Small intestine (tissue), 7 donors: ENCODE results near the gene EFCAB10. TPM values are rescaled to one million over a fixed set of nuclear protein-coding genes. Genes with fewer than 3 reads are reported as not detected.
"Not testable (repeated sequence)": the region's sequence is repeated elsewhere in the genome, so short reads cannot be mapped to it uniquely, and the experiment has no call there.

Source experiments
- DNase-seq, 2 donors: peaks; one replicate each; pipeline versions ENCODE4 v3.0.0 to v3.0.0-alpha.2; 2013
- FAIRE-seq: peaks from 2 replicates; lab custom pipeline; 2012; peaks lifted over from hg19 to GRCh38; lab: Jason Lieb, UNC
- H3K27ac ChIP-seq, 3 donors: one replicate each; pipeline ENCODE4 v1.5.1; 2013; ENCODE audit warnings: low read length in 2 of 3, mild to moderate bottlenecking in 2 of 3, control low read depth in 1 of 3, inconsistent platforms in 1 of 3, low read depth in 1 of 3, moderate library complexity in 1 of 3
- H3K27me3 ChIP-seq, 3 donors: one replicate each; pipeline ENCODE4 v1.6.1; 2013; ENCODE audit warnings: low read length in 3 of 3, inconsistent platforms in 1 of 3; ENCODE audit not compliant: control insufficient read depth in 3 of 3, insufficient read depth in 3 of 3
- H3K36me3 ChIP-seq, 3 donors: one replicate each; pipeline ENCODE4 v1.6.1; 2013; ENCODE audit warnings: low read length in 3 of 3, inconsistent platforms in 1 of 3, low read depth in 1 of 3, mild to moderate bottlenecking in 1 of 3, moderate library complexity in 1 of 3; ENCODE audit not compliant: control insufficient read depth in 3 of 3, insufficient read depth in 2 of 3
- H3K4me1 ChIP-seq, 3 donors: one replicate each; pipeline ENCODE4 v1.6.1; 2013; ENCODE audit warnings: low read length in 2 of 3, inconsistent platforms in 1 of 3, low read depth in 1 of 3, mild to moderate bottlenecking in 1 of 3, moderate library complexity in 1 of 3; ENCODE audit not compliant: control insufficient read depth in 3 of 3, insufficient read depth in 2 of 3
- H3K4me3 ChIP-seq, 3 donors: one replicate each; pipeline ENCODE4 v1.5.1; 2013; ENCODE audit warnings: low read length in 3 of 3, control low read depth in 1 of 3, inconsistent platforms in 1 of 3, low read depth in 1 of 3, mild to moderate bottlenecking in 1 of 3, moderate library complexity in 1 of 3
- H3K9me3 ChIP-seq, 2 donors: one replicate each; pipeline ENCODE4 v1.6.1; 2013; ENCODE audit warnings: low read depth in 1 of 2, low read length in 1 of 2; ENCODE audit not compliant: control insufficient read depth in 2 of 2, insufficient read depth in 1 of 2
- WGBS, 3 donors: extraction: QIAGEN DNeasy Blood & Tissue Kit; methylation state at CpG; one replicate each; pipeline ENCODE4 v1.1.7; 2013; 5-methylcytosine and 5-hydroxymethylcytosine counted together
- polyA plus RNA-seq, 4 donors: library from polyadenylated mRNA; stranded (reverse) in 3 of 4; unstranded in 1 of 4; fragments of 200-250 nt in 3 of 4; fragments of 120-200 nt in 1 of 4; gene quantifications; one replicate each; pipeline versions ENCODE4 v1.2.1 to v1.2.3, GENCODE V29; 2013
- donor health status: healthy with polysubstance abuse.
- donor health status: control.
- donor health status: control.
- donor health status: Bipolar disorder and iron deficiency.
- donor health status: healthy.

The EFCAB10 gene
- polyA plus RNA-seq, 4 donors, result 0.87 TPM; not detected in 3

DNA sequence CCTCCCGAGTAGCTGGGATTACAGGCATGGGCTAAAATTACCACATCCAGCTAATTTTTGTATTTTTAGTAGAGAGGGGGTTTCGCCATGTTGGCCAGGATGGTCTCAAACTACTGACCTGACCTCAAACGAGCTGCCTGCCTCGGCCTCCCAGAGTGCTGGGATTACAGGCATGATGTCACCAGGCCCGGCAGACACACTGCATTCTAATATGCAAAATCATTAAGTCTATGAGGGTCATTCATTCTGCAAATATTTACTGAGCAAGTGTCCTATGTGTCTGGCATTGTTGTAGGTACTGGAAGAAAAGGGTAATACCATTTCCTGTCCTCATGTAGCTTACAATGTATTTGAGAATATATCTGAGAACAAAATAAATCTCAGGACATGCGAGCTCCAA lies 61.9 kb downstream of the EFCAB10 start:
- WGBS, 3 donors, result 92 to 96% (median 92%) methylated on average over 6 of the region's 6 CpGs
- Histone ChIP-seq H3K27me3 (no peaks in the 10 kb centered on the region), H3K36me3 (peaks cover 0 to 8% (median 0%) of the 10 kb centered on the region in 3 donors)

GRCh38 chr7:105515610-105516009 lies 65.7 kb downstream of the EFCAB10 start:
- H3K9me3 ChIP-seq, FAIRE-seq, H3K27ac ChIP-seq, DNase-seq, H3K36me3 ChIP-seq, H3K27me3 ChIP-seq, H3K4me3 ChIP-seq, H3K4me1 ChIP-seq: not testable (repeated sequence)
- 93 to 98% (median 96%) methylated on average over 7 of the region's 7 CpGs for WGBS, 3 donors

More for the DNA sequence above, 61.9 kb downstream of the EFCAB10 start:
- FAIRE-seq (no peak), DNase-seq (no peak)
- Histone ChIP-seq H3K27ac (no peak overlapping the region), H3K4me3 (no peak overlapping the region), H3K9me3 (no peaks in the 10 kb centered on the region), H3K4me1 (peaks cover 0 to 10% (median 0%) of the 10 kb centered on the region in 3 donors)

Other genes starting within 250 kb of the EFCAB10 start
- gene SRPK2, start 192.6 kb downstream of the EFCAB10 start, polyA plus RNA-seq, result 10 to 100 TPM; 12.2 to 24.7 (median 14.1) TPM
- 10 to 100 TPM in 1 of 4 donors, 1 to 10 TPM in 3; 1.3 to 12.4 (median 4.4) TPM for gene PUS7, start 59.2 kb downstream of the EFCAB10 start, polyA plus RNA-seq
- gene RINT1, start 49.3 kb downstream of the EFCAB10 start, polyA plus RNA-seq, result 10 to 100 TPM in 2 of 4 donors, 1 to 10 TPM in 2; 9.3 to 17.1 (median 10.7) TPM